Pancreas (tissue), 10 donors: ENCODE data around the gene GLYATL3. TPM values are rescaled to one million over a fixed set of nuclear protein-coding genes. Genes with fewer than 3 reads are reported as not detected.

Source experiments
- ATAC-seq, 4 donors: fragments of 200-7000 bp; cut with Tn5 transposase; one replicate each; pipeline versions ENCODE4 v1.8.0 to v1.9.1; 2020; ENCODE audit warnings: mild to moderate bottlenecking in 4 of 4, moderate library complexity in 4 of 4
- DNase-seq, 6 donors: peaks; one replicate each; pipeline ENCODE4 v3.0.0-alpha.2; 2020
- FAIRE-seq: peaks from 2 replicates; lab custom pipeline; 2012; peaks lifted over from hg19 to GRCh38; lab: Jason Lieb, UNC
- H3K27ac ChIP-seq, 4 donors: fragments of 200-600 bp; sonication (generic); 1 replicate in 3 of 4; 2 replicates in 1 of 4; pipeline versions ENCODE4 v1.5.0 to v1.8.0; 2020
- H3K27me3 ChIP-seq, 4 donors: fragments of 200-600 bp; one replicate each; pipeline ENCODE4 v1.8.0; 2021
- H3K36me3 ChIP-seq, 3 donors: fragments of 200-600 bp; sonication (generic) in 1 of 3; one replicate each; pipeline versions ENCODE4 v1.5.0 to v1.8.0; 2020 to 2021
- H3K4me1 ChIP-seq, 3 donors: fragments of 200-600 bp; one replicate each; pipeline ENCODE4 v1.8.0; 2021
- H3K4me3 ChIP-seq, 4 donors: fragments of 200-600 bp; sonication (generic) in 2 of 4; one replicate each; pipeline versions ENCODE4 v1.5.0 to v1.8.0; 2020 to 2021
- H3K9me3 ChIP-seq, 4 donors: fragments of 200-600 bp; one replicate each; pipeline ENCODE4 v1.8.0; 2021
- CTCF ChIP-seq, 4 donors: fragments of 200-600 bp; sonication (generic) in 3 of 4; IDR thresholded peaks; one replicate each; pipeline versions ENCODE4 v1.5.0 to v1.8.0; 2021; ENCODE audit warnings: antibody characterized with exemption in 4 of 4
- WGBS, 2 donors: extraction: QIAGEN DNeasy Blood & Tissue Kit; methylation state at CpG; one replicate each; pipeline ENCODE4 v1.1.7; 2013; 5-methylcytosine and 5-hydroxymethylcytosine counted together
- intact Hi-C, 3 donors: fragments of 100-400 bp; cut with DNase I; formaldehyde crosslinking; loops; one replicate each; pipeline versions ENCODE4 v1.11.1 to v1.14.2; 2022
- polyA plus RNA-seq, 2 donors: library from polyadenylated mRNA; stranded (reverse); fragments of 200-250 nt; gene quantifications; one replicate each; pipeline ENCODE4 v1.2.3, GENCODE V29; 2013
- total RNA-seq, 6 donors: library from RNA; stranded (reverse); fragmentation: NEBNext Ultra II Directional in 4 of 6; extraction: Animal tissue kit (Norgen Biotek cat#: 25700) in 4 of 6; gene quantifications; one replicate each; pipeline versions ENCODE4 v1.2.1 to v1.2.4, GENCODE V29; 2021 to 2023
- donor health status: healthy with polysubstance abuse.
- donor health status: DM: no; HTN: no; CAD: no; lungs with moderate emphysema.
- donor health status: DM: no; HTN: no; CAD: no.
- donor health status: control.
- donor health status: control.
- donor health status: Bipolar disorder and iron deficiency.
- donor health status: DM: yes; HTN: yes; CAD: no.
- donor health status: DM: no; HTN: no; CAD: no.
- donor health status: DM: no; HTN: no; CAD: no.
- donor health status: DM: yes; HTN: yes; CAD: no.

Gene GLYATL3
- total and polyA plus RNA-seq, 8 donors = 0.09 TPM; not detected in 7

- no peak for FAIRE-seq
Measured at GRCh38 chr6:49557177-49557576, 57.5 kb downstream of the GLYATL3 start.

GRCh38 chr6:49558238-49558637 lies 58.5 kb downstream of the GLYATL3 start:
- Histone ChIP-seq H3K4me1 (peaks cover 0 to 4% (median 0%) of the 10 kb centered on the region in 3 donors), H3K27ac (no peak overlapping the region), H3K9me3 (no peaks in the 10 kb centered on the region), H3K36me3 (no peaks in the 10 kb centered on the region), H3K27me3 (peaks cover 0 to 4% (median 0%) of the 10 kb centered on the region in 4 donors), H3K4me3 (no peak overlapping the region)
- no peak for ATAC-seq
- DNase-seq = no peak
- intact Hi-C loops = no loop called here
- FAIRE-seq = no peak
- no peak for TF ChIP-seq CTCF (IDR thresholded peaks at IDR 0.05)

More at GRCh38 chr6:49557177-49557576, 57.5 kb downstream of the GLYATL3 start:
- no peaks in the 10 kb centered on the region for H3K36me3 ChIP-seq
- intact Hi-C loops = no loop called here
- WGBS, 2 donors = 70 to 83% methylated on average over 3 of the region's 3 CpGs
- H3K27me3 ChIP-seq = peaks cover 0 to 4% (median 0%) of the 10 kb centered on the region in 4 donors
- H3K27ac ChIP-seq = peak overlapping the region in 2 of 4 donors; percentile 51 to 56
- no peak overlapping the region for H3K4me3 ChIP-seq
- ATAC-seq = no peak
- TF ChIP-seq CTCF (IDR thresholded peaks at IDR 0.05) = no peak
- no peak for DNase-seq
- no peaks in the 10 kb centered on the region for H3K9me3 ChIP-seq
- peaks cover 0 to 4% (median 0%) of the 10 kb centered on the region in 3 donors for H3K4me1 ChIP-seq

GRCh38 chr6:49563006-49563886 lies 63.5 kb downstream of the GLYATL3 start:
- no peaks in the 10 kb centered on the region for H3K36me3 ChIP-seq
- no peak for ATAC-seq
- no peaks in the 10 kb centered on the region for H3K4me1 ChIP-seq
- no peak for TF ChIP-seq CTCF (IDR thresholded peaks at IDR 0.05)
- WGBS, 2 donors = 75 to 80% methylated on average over 5 of the region's 5 CpGs
- H3K27me3 ChIP-seq = no peaks in the 10 kb centered on the region
- no peak for DNase-seq
- no peak for FAIRE-seq
- no peak overlapping the region for H3K27ac ChIP-seq
- no peak overlapping the region for H3K4me3 ChIP-seq
- intact Hi-C loops = no loop called here
- no peaks in the 10 kb centered on the region for H3K9me3 ChIP-seq

GRCh38 chr6:49564552-49564951 lies 64.8 kb downstream of the GLYATL3 start:
- no peak for FAIRE-seq
- Histone ChIP-seq H3K4me1 (no peaks in the 10 kb centered on the region), H3K27ac (no peak overlapping the region), H3K4me3 (no peak overlapping the region), H3K36me3 (no peaks in the 10 kb centered on the region), H3K27me3 (no peaks in the 10 kb centered on the region), H3K9me3 (no peaks in the 10 kb centered on the region)
- ATAC-seq = no peak
- no peak for DNase-seq
- 60 to 72% methylated on average over 1 of the region's 1 CpG for WGBS, 2 donors
- no peak for TF ChIP-seq CTCF (IDR thresholded peaks at IDR 0.05)
- intact Hi-C loops = no loop called here

- ATAC-seq = no peak
Measured at GRCh38 chr6:49565261-49565660, 65.5 kb downstream of the GLYATL3 start.

More at GRCh38 chr6:49565261-49565660, 65.5 kb downstream of the GLYATL3 start:
- WGBS, 2 donors = 37 to 55% methylated on average over 2 of the region's 2 CpGs
- Histone ChIP-seq H3K36me3 (no peaks in the 10 kb centered on the region), H3K27me3 (no peaks in the 10 kb centered on the region), H3K9me3 (no peaks in the 10 kb centered on the region), H3K4me1 (peaks cover 0 to 2% (median under 1%) of the 10 kb centered on the region in 3 donors), H3K4me3 (no peak overlapping the region), H3K27ac (no peak overlapping the region)
- TF ChIP-seq CTCF (IDR thresholded peaks at IDR 0.05) = no peak
- no peak for DNase-seq
- FAIRE-seq = no peak
- intact Hi-C loops = no loop called here
